Measurements from ENCODE around the gene PLEKHG2.

The PLEKHG2 gene

GRCh38 chr19:39388657-39389056 is 23.8 kb upstream of the PLEKHG2 start:
- Histone ChIP-seq H3K9ac (ENCODE audit: low read length) (no peak overlapping the region), H3K27ac (ENCODE audit: low read depth, low read length) (no peak overlapping the region), H3K27me3 (ENCODE audit: control insufficient read depth, insufficient read depth, low read length) (no peaks in the 10 kb centered on the region), H3K9me3 (ENCODE audit: control insufficient read depth, insufficient read depth, low read depth, low read length) (no peaks in the 10 kb centered on the region), H3K4me3 (ENCODE audit: low read depth, low read length) (no peak overlapping the region), H3K36me3 (ENCODE audit: control insufficient read depth, insufficient read depth, low read length) (peaks cover 61% of the 10 kb centered on the region), H3K4me1 (ENCODE audit: control insufficient read depth, insufficient read depth, low read length) (peaks cover 5% of the 10 kb centered on the region; the same call in 1 of the 2 replicates)

- Histone ChIP-seq H3K4me3 (ENCODE audit: low read depth, low read length) (peak overlapping the region; percentile 71), H3K4me1 (ENCODE audit: control insufficient read depth, insufficient read depth, low read length) (peaks cover 5% of the 10 kb centered on the region; the same call in 1 of the 2 replicates), H3K9ac (ENCODE audit: low read length) (peak overlapping the region; percentile 93), H3K27ac (ENCODE audit: low read depth, low read length) (no peak overlapping the region), H3K36me3 (ENCODE audit: control insufficient read depth, insufficient read depth, low read length) (peaks cover 59% of the 10 kb centered on the region), H3K27me3 (ENCODE audit: control insufficient read depth, insufficient read depth, low read length) (no peaks in the 10 kb centered on the region), H3K9me3 (ENCODE audit: control insufficient read depth, insufficient read depth, low read depth, low read length) (no peaks in the 10 kb centered on the region)
Observed at GRCh38 chr19:39389631-39390414, 22.6 kb upstream of the PLEKHG2 start.

- peak overlapping the region; percentile 93 for H3K9ac ChIP-seq (ENCODE audit: low read length)
- no peaks in the 10 kb centered on the region for H3K9me3 ChIP-seq (ENCODE audit: control insufficient read depth, insufficient read depth, low read depth, low read length)
- peaks cover 5% of the 10 kb centered on the region; the same call in 1 of the 2 replicates for H3K4me1 ChIP-seq (ENCODE audit: control insufficient read depth, insufficient read depth, low read length)
- peak overlapping the region; percentile 71 for H3K4me3 ChIP-seq (ENCODE audit: low read depth, low read length)
- H3K27ac ChIP-seq (ENCODE audit: low read depth, low read length) = peak overlapping the region; percentile 85
- H3K27me3 ChIP-seq (ENCODE audit: control insufficient read depth, insufficient read depth, low read length) = no peaks in the 10 kb centered on the region
- peaks cover 59% of the 10 kb centered on the region for H3K36me3 ChIP-seq (ENCODE audit: control insufficient read depth, insufficient read depth, low read length)
Observed at GRCh38 chr19:39390451-39390750, 22.1 kb upstream of the PLEKHG2 start.

DNA sequence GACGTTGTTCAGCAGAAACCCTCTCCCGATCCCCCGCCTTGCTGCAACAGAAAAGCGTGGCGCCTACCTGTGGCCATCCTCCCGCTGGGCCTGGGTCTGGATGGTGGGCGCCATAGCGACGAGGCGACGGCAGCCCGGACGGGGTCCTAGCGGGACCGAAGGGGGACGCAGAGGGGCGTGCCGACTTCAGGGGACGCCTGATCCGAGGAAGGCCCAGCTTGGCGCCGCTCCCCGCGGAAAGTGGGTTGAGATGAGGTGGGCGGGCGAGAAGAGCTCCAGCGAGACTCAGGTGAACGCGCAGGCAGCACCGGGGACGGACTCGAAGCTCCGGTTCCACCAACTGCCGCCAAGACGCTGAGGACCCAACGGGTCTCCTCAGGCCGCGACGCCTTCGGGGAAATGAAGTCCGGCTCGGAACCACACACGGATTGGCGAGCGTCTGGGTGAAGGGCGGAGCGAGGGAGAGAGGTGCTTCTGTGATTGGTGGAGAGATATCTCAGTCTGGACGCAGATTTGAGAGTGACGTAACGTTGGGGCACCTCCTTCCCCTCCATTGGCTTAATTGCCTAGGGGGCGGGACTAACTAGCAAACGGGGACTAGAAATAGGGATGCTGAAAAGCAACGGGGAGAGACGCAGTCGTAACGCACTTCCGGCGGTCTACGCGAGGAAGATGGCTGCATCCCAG is 21.6 kb upstream of the PLEKHG2 start, which contains the start of the genes MED29 and PAF1:
Gene MED29 (plus strand): TSS at position 628 of the 687 bp plus-strand sequence. CDS start 45 bp downstream, at position 673.
Gene PAF1 (minus strand): TSS at position 356 of the 687 bp plus-strand sequence. CDS start 242 bp downstream, at position 114.
- Histone ChIP-seq H3K9me3 (ENCODE audit: control insufficient read depth, insufficient read depth, low read depth, low read length) (no peaks in the 10 kb centered on the region), H3K4me1 (ENCODE audit: control insufficient read depth, insufficient read depth, low read length) (peaks cover 5% of the 10 kb centered on the region; the same call in 1 of the 2 replicates), H3K9ac (ENCODE audit: low read length) (peak within 1 kb of the TSS; percentile 93), H3K27ac (ENCODE audit: low read depth, low read length) (peak within 1 kb of the TSS; percentile 85), H3K27me3 (ENCODE audit: control insufficient read depth, insufficient read depth, low read length) (no peaks in the 10 kb centered on the region), H3K36me3 (ENCODE audit: control insufficient read depth, insufficient read depth, low read length) (peaks cover 56% of the 10 kb centered on the region), H3K4me3 (ENCODE audit: low read depth, low read length) (peak within 1 kb of the TSS; percentile 88)

GRCh38 chr19:39397360-39398296 is 14.8 kb upstream of the PLEKHG2 start:
- Histone ChIP-seq H3K9me3 (ENCODE audit: control insufficient read depth, insufficient read depth, low read depth, low read length) (no peaks in the 10 kb centered on the region), H3K4me1 (ENCODE audit: control insufficient read depth, insufficient read depth, low read length) (peaks cover 28% of the 10 kb centered on the region), H3K36me3 (ENCODE audit: control insufficient read depth, insufficient read depth, low read length) (peaks cover 31% of the 10 kb centered on the region), H3K9ac (ENCODE audit: low read length) (peak overlapping the region; percentile 9), H3K27ac (ENCODE audit: low read depth, low read length) (peak overlapping the region; percentile 41; the same call in 1 of the 2 replicates), H3K4me3 (ENCODE audit: low read depth, low read length) (0 out of 2 replicates have a peak overlapping the region, but pooled peaks have one; percentile 13), H3K27me3 (ENCODE audit: control insufficient read depth, insufficient read depth, low read length) (no peaks in the 10 kb centered on the region)

DNA sequence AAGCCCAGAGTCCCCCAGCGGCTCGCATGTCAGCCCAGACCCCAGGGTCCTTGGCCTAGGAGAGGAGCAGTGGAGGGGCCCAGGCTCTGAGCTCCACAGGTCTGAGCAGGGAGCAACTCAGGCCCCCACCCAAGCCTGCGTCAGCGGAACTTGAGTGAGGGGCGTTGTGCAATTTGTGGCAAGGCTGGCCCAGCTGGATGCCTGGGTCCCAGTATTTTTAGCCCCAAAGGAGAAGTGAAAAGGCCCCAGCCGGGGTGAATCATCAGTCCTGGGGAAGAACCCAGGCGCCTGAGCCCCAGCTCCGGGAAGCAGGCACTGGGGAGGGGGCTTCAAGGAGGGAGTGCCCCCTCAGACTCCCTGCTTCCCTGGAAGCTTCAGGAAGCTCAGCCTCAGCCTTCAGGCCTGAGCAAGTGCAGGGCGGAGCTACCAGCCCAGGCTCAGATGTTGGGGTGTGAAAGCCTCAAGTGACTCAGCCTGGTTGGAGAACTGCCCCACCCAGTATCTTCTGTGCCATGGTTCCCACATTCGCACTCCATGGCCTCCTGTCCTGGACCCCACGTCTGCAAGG is 14.1 kb upstream of the PLEKHG2 start:
- no peaks in the 10 kb centered on the region for H3K27me3 ChIP-seq (ENCODE audit: control insufficient read depth, insufficient read depth, low read length)
- H3K9ac ChIP-seq (ENCODE audit: low read length) = peak overlapping the region; percentile 9
- peaks cover 28% of the 10 kb centered on the region for H3K4me1 ChIP-seq (ENCODE audit: control insufficient read depth, insufficient read depth, low read length)
- peaks cover 29% of the 10 kb centered on the region for H3K36me3 ChIP-seq (ENCODE audit: control insufficient read depth, insufficient read depth, low read length)
- H3K4me3 ChIP-seq (ENCODE audit: low read depth, low read length) = no peak overlapping the region
- H3K27ac ChIP-seq (ENCODE audit: low read depth, low read length) = peak overlapping the region; percentile 41; the same call in 1 of the 2 replicates
- H3K9me3 ChIP-seq (ENCODE audit: control insufficient read depth, insufficient read depth, low read depth, low read length) = no peaks in the 10 kb centered on the region

DNA sequence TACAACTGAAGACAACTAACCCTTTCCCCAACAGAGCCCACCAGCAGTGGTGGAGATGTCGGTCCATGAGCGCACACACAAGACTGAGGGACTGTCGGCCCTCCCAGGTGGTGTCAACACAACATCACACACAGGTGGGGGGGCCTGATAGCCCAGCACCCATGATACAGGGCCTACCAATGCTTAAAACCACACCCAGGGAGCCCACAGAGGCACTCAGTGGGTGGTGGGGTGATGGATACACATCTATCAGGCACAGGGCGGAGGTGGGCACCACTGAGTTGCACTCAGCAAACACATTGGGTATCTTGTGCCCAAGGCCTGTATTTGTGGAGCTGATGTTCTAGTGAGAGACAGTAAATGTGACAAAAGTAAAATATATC is 12.8 kb upstream of the PLEKHG2 start:
- Histone ChIP-seq H3K9ac (ENCODE audit: low read length) (no peak overlapping the region), H3K4me1 (ENCODE audit: control insufficient read depth, insufficient read depth, low read length) (peaks cover 33% of the 10 kb centered on the region), H3K27ac (ENCODE audit: low read depth, low read length) (no peak overlapping the region), H3K4me3 (ENCODE audit: low read depth, low read length) (no peak overlapping the region), H3K27me3 (ENCODE audit: control insufficient read depth, insufficient read depth, low read length) (no peaks in the 10 kb centered on the region), H3K36me3 (ENCODE audit: control insufficient read depth, insufficient read depth, low read length) (peaks cover 21% of the 10 kb centered on the region), H3K9me3 (ENCODE audit: control insufficient read depth, insufficient read depth, low read depth, low read length) (no peaks in the 10 kb centered on the region)

GRCh38 chr19:39400061-39400460 is 12.4 kb upstream of the PLEKHG2 start:
- Histone ChIP-seq H3K27me3 (ENCODE audit: control insufficient read depth, insufficient read depth, low read length) (no peaks in the 10 kb centered on the region), H3K36me3 (ENCODE audit: control insufficient read depth, insufficient read depth, low read length) (peaks cover 17% of the 10 kb centered on the region), H3K4me3 (ENCODE audit: low read depth, low read length) (no peak overlapping the region), H3K27ac (ENCODE audit: low read depth, low read length) (no peak overlapping the region), H3K9ac (ENCODE audit: low read length) (no peak overlapping the region), H3K9me3 (ENCODE audit: control insufficient read depth, insufficient read depth, low read depth, low read length) (no peaks in the 10 kb centered on the region), H3K4me1 (ENCODE audit: control insufficient read depth, insufficient read depth, low read length) (peaks cover 37% of the 10 kb centered on the region)

GRCh38 chr19:39401070-39401548 is 11.4 kb upstream of the PLEKHG2 start:
- Histone ChIP-seq H3K4me1 (ENCODE audit: control insufficient read depth, insufficient read depth, low read length) (peaks cover 45% of the 10 kb centered on the region), H3K4me3 (ENCODE audit: low read depth, low read length) (no peak overlapping the region), H3K27me3 (ENCODE audit: control insufficient read depth, insufficient read depth, low read length) (no peaks in the 10 kb centered on the region), H3K9me3 (ENCODE audit: control insufficient read depth, insufficient read depth, low read depth, low read length) (no peaks in the 10 kb centered on the region), H3K9ac (ENCODE audit: low read length) (peak overlapping the region; percentile 94), H3K36me3 (ENCODE audit: control insufficient read depth, insufficient read depth, low read length) (peaks cover 11% of the 10 kb centered on the region), H3K27ac (ENCODE audit: low read depth, low read length) (peak overlapping the region; percentile 10; the same call in 1 of the 2 replicates)

Data from HUES6 (cell line).